ENCODE measurements around the gene MYH14. TPM values are rescaled to one million over a fixed set of nuclear protein-coding genes. Genes with fewer than 3 reads are reported as not detected.

MYH14 gene
- total and polyA plus RNA-seq, 9 of the 15 experiments (the other 6 are each of a cell fraction or from before 2014, with no cell fraction given) = 0.04 to 0.86 (median 0.19) TPM; not detected in 2

GRCh38 chr19:50159078-50159477 is 44.3 kb upstream of the MYH14 start:
- ATAC-seq (no peak), DNase-seq (ENCODE audit: extremely low read depth in 1 of 4, low spot score in 3 of 4) (no peak), FAIRE-seq (no peak)
- no peak overlapping the region for H2AFZ ChIP-seq (ENCODE audit: low read depth, low read length)
- H3K4me1 ChIP-seq (replicated peaks in 1 of 2; ENCODE audit: control insufficient read depth in 2 of 2, insufficient read depth in 2 of 2, low read length in 2 of 2) = peaks cover 0 to 7% of the 10 kb centered on the region in 2 experiments; a peak in 2 of 5 replicates
- TF ChIP-seq ZNF316 (IDR thresholded peaks at IDR 0.05) (peak; percentile 65), KDM2B (CRISPR knock-in tag; IDR thresholded peaks at IDR 0.05) (no peak), C11orf30 (IDR thresholded peaks at IDR 0.05; ENCODE audit: low read depth) (peak; percentile 26; the same call in 1 of the 2 replicates)
- no peaks in the 10 kb centered on the region for H3K9me3 ChIP-seq (replicated peaks; ENCODE audit: control insufficient read depth, insufficient read depth, low read depth, low read length)
- no peaks in the 10 kb centered on the region for H3K9me1 ChIP-seq (ENCODE audit: control insufficient read depth, insufficient read depth, low read length)
- H4K20me1 ChIP-seq (replicated peaks; ENCODE audit: control insufficient read depth, insufficient read depth, low read length) = no peaks in the 10 kb centered on the region
- no peak overlapping the region for H3K4me3 ChIP-seq
- no peaks in the 10 kb centered on the region for H3K36me3 ChIP-seq (ENCODE audit: control insufficient read depth, insufficient read depth, low read length)
- H3K27ac ChIP-seq (ENCODE audit: extremely low read depth, low read depth, low read length) = no peak overlapping the region
- BruUV-seq (replicated peaks) = no TSS peak
- CTCF ChIA-PET (ENCODE audit: low intra/inter-chr PET ratio) = no interaction called here
- POLR2A ChIA-PET = no interaction called here
- in situ Hi-C loops (cut with MboI) = no loop called here
- peaks cover 0 to 11% of the 10 kb centered on the region in 2 experiments; a peak in 3 of 5 replicates for H3K27me3 ChIP-seq (ENCODE audit: control insufficient read depth in 2 of 2, insufficient read depth in 2 of 2, low read length in 2 of 2)
- no peak overlapping the region for H3K9ac ChIP-seq (ENCODE audit: insufficient read depth in 1 of 2, low read depth in 2 of 2, low read length in 2 of 2)
- intact Hi-C loops (cut with micrococcal nuclease) = no loop called here
- no peak overlapping the region for H3K4me2 ChIP-seq (ENCODE audit: insufficient read depth, low read length)
- no peaks in the 10 kb centered on the region for H3K79me2 ChIP-seq (ENCODE audit: control insufficient read depth, insufficient read depth, low read length)
- 0% methylated on average over 2 of the region's 2 CpGs for WGBS (ENCODE audit: insufficient coverage, low coverage, missing lambda C conversion rate)

- Histone ChIP-seq H3K4me3 (no peak within 1 kb of the TSS), H3K9ac (ENCODE audit: insufficient read depth in 1 of 2, low read depth in 2 of 2, low read length in 2 of 2) (no peak within 1 kb of the TSS), H3K27ac (ENCODE audit: extremely low read depth, low read depth, low read length) (no peak within 1 kb of the TSS), H3K9me3 (replicated peaks; ENCODE audit: control insufficient read depth, insufficient read depth, low read depth, low read length) (no peaks in the 10 kb centered on the region), H3K27me3 (ENCODE audit: control insufficient read depth in 2 of 2, insufficient read depth in 2 of 2, low read length in 2 of 2) (peaks cover 0 to 26% of the 10 kb centered on the region in 2 experiments; a peak in 2 of 5 replicates), H2AFZ (ENCODE audit: low read depth, low read length) (no peak within 1 kb of the TSS), H3K9me1 (ENCODE audit: control insufficient read depth, insufficient read depth, low read length) (no peaks in the 10 kb centered on the region), H3K4me2 (ENCODE audit: insufficient read depth, low read length) (no peak within 1 kb of the TSS), H4K20me1 (replicated peaks; ENCODE audit: control insufficient read depth, insufficient read depth, low read length) (no peaks in the 10 kb centered on the region), H3K79me2 (ENCODE audit: control insufficient read depth, insufficient read depth, low read length) (no peaks in the 10 kb centered on the region), H3K4me1 (replicated peaks in 1 of 2; ENCODE audit: control insufficient read depth in 2 of 2, insufficient read depth in 2 of 2, low read length in 2 of 2) (peaks cover 0 to 16% of the 10 kb centered on the region in 2 experiments; a peak in 3 of 5 replicates), H3K36me3 (ENCODE audit: control insufficient read depth, insufficient read depth, low read length) (no peaks in the 10 kb centered on the region)
- ATAC-seq (peak; percentile 69), FAIRE-seq (no peak), DNase-seq (ENCODE audit: extremely low read depth in 1 of 4, low spot score in 3 of 4) (peak; percentile 23 to 53 (median 34))
- BruUV-seq (replicated peaks) = no TSS peak
- ChIA-PET CTCF (ENCODE audit: low intra/inter-chr PET ratio) (no interaction called here), POLR2A (no interaction called here)
- in situ Hi-C loops (cut with MboI) (no loop called here), intact Hi-C loops (cut with micrococcal nuclease) (no loop called here)
- 16% methylated on average over 18 of the region's 26 CpGs for WGBS (ENCODE audit: insufficient coverage, low coverage, missing lambda C conversion rate)
- TF ChIP-seq ATF1 (CRISPR knock-in tag; IDR thresholded peaks at IDR 0.05) = no peak
- peak; percentile 81 for TF ChIP-seq ATF1 (tag; IDR thresholded peaks at IDR 0.05)
- TF ChIP-seq E4F1 (CRISPR knock-in tag; IDR thresholded peaks at IDR 0.05; ENCODE audit: borderline replicate concordance) = no peak
- no peak for TF ChIP-seq RB1 (IDR thresholded peaks at IDR 0.05; ENCODE audit: low read depth)
- no peak for TF ChIP-seq CREB1 (IDR thresholded peaks at IDR 0.05)
- peak; percentile 24; the same call in 1 of the 2 replicates for TF ChIP-seq CREB1 (CRISPR knock-in tag; IDR thresholded peaks at IDR 0.05)
- no peak for TF ChIP-seq RBM25 (IDR thresholded peaks at IDR 0.05; ENCODE audit: low read depth, low read length, severe bottlenecking)
- peak; percentile 46 to 67 for TF ChIP-seq E2F6 (IDR thresholded peaks at IDR 0.05; ENCODE audit: borderline replicate concordance in 1 of 2, extremely low read depth in 1 of 2, insufficient read depth in 1 of 2, insufficient read length in 1 of 2, low read depth in 1 of 2, low read length in 1 of 2, poor library complexity in 1 of 2, severe bottlenecking in 1 of 2)
- peak; percentile 11; the same call in 1 of the 2 replicates for TF ChIP-seq ATF7 (IDR thresholded peaks at IDR 0.05)
- peak; percentile 75 for TF ChIP-seq L3MBTL2 (IDR thresholded peaks at IDR 0.05)
- no peak for TF ChIP-seq ZNF311 (CRISPR knock-in tag; IDR thresholded peaks at IDR 0.05)
- TF ChIP-seq BHLHE40 (IDR thresholded peaks at IDR 0.05; ENCODE audit: low read length) = peak; percentile 45; the same call in 1 of the 2 replicates
Observed at GRCh38 chr19:50162988-50163387, 40.4 kb upstream of the MYH14 start, which contains the start of gene IZUMO2. IZUMO2 (minus strand) TSS chr19:50163281; CDS start chr19:50163194, 87 bp downstream.

All from K562 (cell line).